GM21723 (cell line): Measurements from ENCODE around the gene CKB.
A peak's percentile ranks its signal among the peaks of the same experiment; 100 is the strongest.

Experiments
- ATAC-seq: cut with Tn5 transposase; IDR thresholded peaks from one replicate; pipeline ENCODE4 v1.9.1; 2021; ENCODE audit warnings: mild to moderate bottlenecking, moderate library complexity; ENCODE audit not compliant: unreplicated experiment

Gene CKB

GRCh38 chr14:103539056-103539825 lies 16.6 kb upstream of the CKB start:
- no peak for ATAC-seq

DNA sequence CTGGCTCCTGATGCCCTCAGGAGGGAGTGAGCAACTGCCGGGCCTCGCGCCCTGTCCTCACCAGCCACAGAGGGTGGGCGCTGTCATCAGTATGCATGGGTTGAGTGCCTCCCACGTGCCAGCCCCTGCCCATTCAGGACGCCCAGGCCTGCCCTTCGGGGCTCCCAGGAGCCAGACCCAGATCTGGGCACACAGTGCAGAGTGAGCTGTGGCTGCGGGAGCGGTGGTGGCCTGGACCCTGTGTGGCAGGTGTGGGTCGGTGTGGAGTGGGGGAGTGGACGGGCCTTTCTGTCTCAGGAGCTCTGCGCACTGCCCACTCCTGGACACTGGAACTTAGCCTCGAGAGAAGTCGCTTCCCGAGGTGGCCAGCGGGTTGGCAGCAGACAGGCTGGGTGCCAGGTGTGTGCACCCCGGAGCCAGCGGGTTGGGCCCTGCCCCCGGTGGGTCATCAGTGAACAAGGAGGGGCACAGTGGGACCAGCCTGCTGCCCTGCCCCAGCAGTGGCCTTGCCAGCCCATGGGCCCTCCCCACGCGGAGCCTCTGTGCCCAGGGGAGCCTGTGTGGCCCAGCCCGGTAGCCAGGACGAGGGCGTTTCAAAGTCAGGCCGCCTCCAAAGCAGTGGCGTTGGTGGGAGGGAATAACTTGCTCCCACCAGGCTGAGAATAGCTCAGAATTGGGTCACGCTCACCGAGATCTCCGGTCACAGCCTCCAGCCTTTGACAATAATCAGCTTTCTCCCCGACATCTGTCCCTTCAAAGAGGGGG lies 15.8 kb upstream of the CKB start:
- ATAC-seq: no peak

DNA sequence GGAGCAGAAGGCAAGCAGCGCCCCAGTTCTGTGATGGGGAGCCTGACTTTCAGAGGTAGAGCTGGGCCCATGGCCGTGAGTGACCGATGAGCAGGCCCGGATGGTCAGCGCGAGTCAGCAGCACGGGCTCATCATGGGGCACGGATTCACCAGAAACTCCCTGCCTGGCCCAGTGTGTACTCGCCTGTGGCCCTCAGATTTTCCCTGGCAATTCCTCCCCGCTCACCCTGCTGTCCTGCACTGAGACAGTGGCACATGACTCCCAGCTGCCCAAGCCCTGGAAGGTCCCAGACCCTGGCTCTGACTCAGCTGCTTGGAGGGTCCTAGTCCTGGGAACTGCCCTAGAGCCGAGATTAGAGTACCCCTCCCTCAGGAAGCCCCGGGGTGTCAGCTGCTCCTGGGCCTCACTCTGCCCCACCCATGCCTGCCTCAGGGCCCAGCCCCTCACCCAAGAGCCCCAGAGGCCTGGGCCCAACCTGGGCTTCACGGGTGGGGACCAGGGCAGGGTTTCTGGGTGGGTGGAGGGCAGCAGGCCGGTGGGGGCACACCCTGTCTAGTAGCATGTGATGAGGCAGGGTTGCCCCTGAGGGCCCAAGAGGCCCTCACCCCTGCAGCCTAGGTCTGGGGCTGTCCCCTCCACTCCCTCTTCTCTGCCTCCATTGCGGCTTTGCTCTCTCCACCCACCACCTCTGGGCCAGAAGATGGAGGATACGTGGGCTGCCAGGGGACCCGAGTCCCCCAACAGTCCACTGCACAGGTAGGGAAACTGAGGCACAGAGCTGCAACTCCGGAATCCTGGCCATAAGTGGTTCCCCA lies 14.8 kb upstream of the CKB start:
- no peak for ATAC-seq

GRCh38 chr14:103536693-103537092 lies 14.1 kb upstream of the CKB start:
- ATAC-seq: no peak

DNA sequence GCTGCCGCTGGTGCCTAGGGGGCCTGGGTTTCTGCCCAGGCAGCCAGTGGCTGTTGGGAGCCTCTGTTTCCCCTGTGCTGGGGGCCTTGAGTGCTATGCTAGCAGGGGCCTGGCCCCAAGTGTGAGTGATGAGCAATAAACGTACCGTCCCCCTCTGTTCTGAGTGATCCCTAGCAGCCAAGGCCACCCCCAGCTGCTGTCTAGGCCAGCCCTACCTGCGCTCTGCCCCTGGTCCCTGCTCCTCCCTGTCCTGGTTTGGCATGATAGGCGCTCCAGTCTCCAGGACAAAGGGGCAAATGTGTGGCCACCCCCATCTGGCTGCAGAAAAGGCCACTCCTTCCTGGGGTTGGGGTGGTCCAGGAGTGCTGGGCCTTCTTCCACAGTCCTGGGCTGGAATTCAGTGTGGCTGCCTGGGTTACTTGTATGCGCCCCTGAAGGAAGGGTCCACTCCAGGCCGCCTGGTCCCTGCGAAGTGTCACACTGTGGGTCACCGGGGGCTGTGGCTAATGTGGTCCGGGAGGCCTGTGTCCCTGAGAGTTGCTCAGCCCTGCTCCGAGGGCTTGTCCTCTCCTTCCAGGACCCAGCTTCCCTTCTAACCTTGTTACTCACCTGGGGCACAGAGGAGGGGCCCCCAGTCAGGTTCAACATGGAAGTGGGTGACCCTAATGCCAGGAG lies 13.4 kb upstream of the CKB start:
- ATAC-seq: no peak

- no peak for ATAC-seq
Observed at GRCh38 chr14:103535081-103535890, 12.7 kb upstream of the CKB start.

GRCh38 chr14:103534576-103535061 lies 12.0 kb upstream of the CKB start:
- ATAC-seq: no peak

- no peak for ATAC-seq
Observed at GRCh38 chr14:103533999-103534575, 11.5 kb upstream of the CKB start.

- no peak for ATAC-seq
Observed at GRCh38 chr14:103533137-103533998, 10.7 kb upstream of the CKB start.

GRCh38 chr14:103532216-103533136 lies 9.8 kb upstream of the CKB start:
- ATAC-seq: no peak

DNA sequence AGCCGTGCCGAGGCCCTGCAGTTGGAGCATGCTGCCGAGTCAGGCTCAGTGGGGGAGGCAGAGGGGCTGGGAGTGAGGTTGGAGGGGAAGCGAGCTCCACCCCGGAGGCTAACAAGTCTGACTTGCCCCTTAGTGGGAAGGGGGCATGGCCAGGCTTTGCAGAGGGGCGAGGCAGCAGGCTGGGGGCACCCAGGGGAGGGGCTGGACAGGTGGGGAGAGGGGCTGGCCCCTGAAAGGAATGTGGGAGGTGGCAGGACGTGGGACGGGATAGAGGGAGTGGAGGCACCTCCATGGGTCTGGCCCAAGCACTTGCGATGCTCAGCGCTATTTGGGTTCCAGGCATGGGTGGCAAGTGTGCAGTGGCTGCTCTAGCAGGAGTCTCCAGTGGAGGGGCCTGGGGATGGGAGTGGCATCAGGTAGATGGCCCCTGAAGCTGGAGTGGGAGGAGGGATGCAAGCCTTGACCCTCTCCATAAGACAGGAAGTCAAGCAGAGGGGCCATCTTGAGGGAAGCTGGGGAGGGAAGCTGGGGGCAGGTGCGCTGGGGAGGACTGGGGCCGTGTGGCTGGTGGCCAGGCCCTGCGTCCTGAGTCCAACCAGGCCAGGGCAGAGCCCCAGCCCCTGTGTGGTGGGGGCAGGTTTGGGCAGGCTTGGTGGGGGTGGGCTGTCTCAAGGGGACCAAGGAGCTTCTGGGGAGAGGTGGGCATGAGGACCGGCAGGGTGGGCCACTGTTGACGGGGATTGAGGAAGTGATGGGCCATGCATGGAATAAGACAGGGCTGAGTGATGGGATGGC lies 9.0 kb upstream of the CKB start:
- ATAC-seq: no peak

DNA sequence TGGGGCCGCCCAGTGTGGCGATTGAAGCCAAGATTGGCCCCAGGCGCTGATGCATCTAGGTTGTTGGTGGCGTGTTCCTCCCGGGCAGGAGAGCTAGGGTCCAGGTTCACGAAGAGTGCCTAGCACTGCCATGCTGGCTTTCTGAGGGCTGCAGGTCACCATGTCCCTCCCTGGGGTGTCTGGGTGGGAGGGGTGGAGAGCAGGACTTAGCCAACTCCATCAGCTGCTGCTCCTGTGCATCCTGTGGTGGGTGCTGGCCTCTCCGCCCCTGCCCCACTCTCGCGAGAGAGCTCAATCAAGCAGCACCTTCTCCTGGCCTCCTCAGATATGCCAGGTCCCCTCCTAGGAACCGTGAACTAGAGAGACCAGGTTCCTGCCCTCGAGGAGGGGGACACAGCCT lies 8.2 kb upstream of the CKB start:
- no peak for ATAC-seq

DNA sequence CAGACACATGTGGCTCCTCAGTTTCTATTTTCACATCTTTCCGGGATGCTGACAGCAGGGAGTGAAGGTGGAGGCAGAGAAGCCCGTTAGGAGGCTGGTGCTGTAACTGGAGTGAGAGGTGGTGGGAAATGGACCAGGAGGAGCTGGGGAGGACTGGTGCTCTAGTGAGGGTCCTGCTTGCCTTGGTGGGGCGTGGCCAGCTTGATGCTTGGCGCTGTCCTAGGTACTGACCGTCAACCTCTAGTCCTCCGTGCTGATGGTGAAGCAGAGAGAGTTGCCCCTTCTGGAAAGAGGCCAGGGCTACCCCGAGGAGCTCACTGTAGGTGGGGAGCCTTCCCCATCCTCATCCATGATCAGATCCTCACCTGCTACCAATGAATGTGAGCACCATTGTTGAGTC lies 7.8 kb upstream of the CKB start:
- no peak for ATAC-seq

GRCh38 chr14:103529383-103530365 lies 7.0 kb upstream of the CKB start:
- ATAC-seq: peak; percentile 3

GRCh38 chr14:103528587-103529382 lies 6.2 kb upstream of the CKB start, which contains the start of gene TRMT61A:
TRMT61A (plus strand) TSS chr14:103529196; CDS start chr14:103529979, 783 bp downstream.
- ATAC-seq: peak; percentile 37
